ENCODE data around the gene FAM170B.

The FAM170B gene

DNA sequence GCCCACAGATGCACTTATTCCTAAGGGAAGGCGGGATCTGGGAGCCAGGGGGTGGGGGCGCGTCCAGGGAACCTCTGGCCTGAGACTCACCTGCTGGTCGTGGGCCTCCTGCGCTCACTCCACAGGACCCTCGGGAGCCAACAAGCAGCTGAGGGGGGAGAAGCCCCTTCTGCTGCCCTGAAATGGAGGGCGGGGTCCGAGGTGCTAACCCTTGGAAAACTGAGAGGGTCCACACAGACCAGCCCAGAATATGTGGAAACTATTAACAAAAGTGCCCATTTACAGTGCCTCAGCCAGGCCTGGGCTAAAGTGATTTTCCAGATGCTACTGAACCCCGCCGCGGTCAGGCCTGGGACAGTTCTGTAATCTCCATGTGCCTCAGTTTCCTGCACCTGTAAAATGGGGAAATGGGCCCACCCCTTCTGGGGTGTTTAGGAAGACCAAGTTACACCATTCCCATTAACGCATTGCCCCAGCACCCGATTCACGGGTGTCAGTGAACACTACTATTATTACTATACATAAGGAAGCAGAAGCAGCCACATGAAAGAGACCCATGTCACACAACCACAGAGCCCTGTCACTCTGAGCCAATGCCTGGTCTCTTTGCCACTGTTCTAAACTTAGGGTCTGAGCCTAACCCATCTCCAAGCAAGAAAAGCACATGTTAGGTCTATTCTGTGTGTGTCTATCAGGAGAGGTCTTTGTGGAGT, 17.9 kb downstream of the FAM170B start:
- no peaks in the 10 kb centered on the region for H4K20me1 ChIP-seq (ENCODE audit: insufficient read depth, low read length)
- 0 out of 2 replicates have a peak, but pooled peaks cover 3% of the 10 kb centered on the region for H3K27me3 ChIP-seq (ENCODE audit: insufficient read depth, low read length)
- no peak overlapping the region for H3K9ac ChIP-seq (ENCODE audit: low read length)
- TF ChIP-seq CTCF (IDR thresholded peaks at IDR 0.05; ENCODE audit: low read length): no peak
- TF ChIP-seq EZH2 (IDR thresholded peaks at IDR 0.05; ENCODE audit: borderline replicate concordance, low read length): no peak
- H3K9me3 ChIP-seq (ENCODE audit: low read length): no peaks in the 10 kb centered on the region
- no peak overlapping the region for H3K4me2 ChIP-seq (ENCODE audit: low read length)
- H3K79me2 ChIP-seq (ENCODE audit: insufficient read depth, low read length): no peaks in the 10 kb centered on the region
- H2AFZ ChIP-seq (ENCODE audit: low read length): no peak overlapping the region
- no peak overlapping the region for H3K4me3 ChIP-seq (ENCODE audit: low read depth, low read length, poor library complexity, severe bottlenecking)
- no peaks in the 10 kb centered on the region for H3K4me1 ChIP-seq (ENCODE audit: insufficient read depth, low read length, severe bottlenecking)
- H3K27ac ChIP-seq (ENCODE audit: low read depth, low read length, poor library complexity, severe bottlenecking): no peak overlapping the region
- no peaks in the 10 kb centered on the region for H3F3A ChIP-seq (ENCODE audit: insufficient read depth, low read length)
- no peaks in the 10 kb centered on the region for H3K36me3 ChIP-seq (ENCODE audit: insufficient read depth, low read length)
- no peaks in the 10 kb centered on the region for H3K9me2 ChIP-seq (ENCODE audit: low read depth, low read length)

DNA sequence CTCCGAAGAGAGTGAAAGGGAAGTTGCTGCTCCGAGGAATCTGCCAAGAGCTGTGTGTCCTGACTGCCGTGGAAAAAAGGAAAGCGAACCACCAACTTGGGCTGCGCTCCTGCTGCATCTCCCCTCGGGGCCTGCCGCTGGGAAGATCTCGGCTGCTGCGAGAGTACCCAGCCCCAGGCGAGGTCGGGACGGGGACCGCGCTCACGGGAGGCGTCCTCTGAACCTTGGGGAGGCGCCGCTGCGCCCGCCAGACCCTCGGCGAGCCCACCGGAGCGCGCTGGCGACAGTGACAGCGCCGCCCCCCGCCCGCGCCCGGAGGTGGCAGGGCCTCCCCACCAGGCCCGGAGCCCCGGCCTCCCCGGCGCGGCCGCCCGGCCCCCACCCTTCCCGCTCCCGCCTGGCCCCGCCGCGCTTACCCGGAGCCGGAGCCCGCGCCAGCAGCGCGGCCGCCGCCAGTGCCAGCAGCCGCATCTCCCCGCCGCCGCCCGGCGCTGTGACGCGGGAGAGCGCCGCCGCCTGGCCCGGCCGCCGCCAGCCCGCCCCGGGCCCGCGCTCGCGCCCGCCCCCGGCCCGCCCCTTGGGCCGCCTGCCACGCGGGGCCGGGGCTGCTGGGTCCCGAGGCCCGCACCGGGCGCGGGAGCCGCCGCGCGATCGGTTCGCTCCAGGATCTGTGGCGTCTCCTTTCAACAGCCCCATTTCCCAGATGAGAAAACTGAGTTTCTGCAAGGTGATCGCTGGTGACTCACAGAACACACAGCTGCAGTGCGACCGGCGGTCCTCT, 18.6 kb downstream of the FAM170B start, which contains the start of gene VSTM4:
Gene VSTM4, minus strand, starts transcription at position 508 of the 781 bp plus-strand sequence. Its CDS starts 37 bp downstream, at position 471.
- no peak within 1 kb of the TSS for H2AFZ ChIP-seq (ENCODE audit: low read length)
- H3K27me3 ChIP-seq (ENCODE audit: insufficient read depth, low read length): 0 out of 2 replicates have a peak, but pooled peaks cover 3% of the 10 kb centered on the region
- H3K4me2 ChIP-seq (ENCODE audit: low read length): no peak within 1 kb of the TSS

DNA sequence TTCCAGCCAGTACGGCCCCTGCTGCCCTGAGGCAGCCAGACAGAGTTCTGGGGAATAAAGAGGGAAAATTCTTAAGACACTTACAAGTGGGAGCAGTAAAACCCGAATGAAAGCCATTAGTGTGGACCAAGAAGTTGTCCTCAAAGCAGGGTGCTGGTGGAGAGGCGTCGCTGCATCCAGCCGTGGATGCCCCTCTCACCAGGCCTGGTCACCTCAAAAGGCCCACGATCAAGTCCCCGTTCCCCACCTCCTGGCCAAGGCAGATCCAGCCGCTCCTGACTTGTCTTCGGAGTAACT, 19.2 kb downstream of the FAM170B start:
- Histone ChIP-seq H3K79me2 (ENCODE audit: insufficient read depth, low read length) (no peaks in the 10 kb centered on the region), H3K4me1 (ENCODE audit: insufficient read depth, low read length, severe bottlenecking) (no peaks in the 10 kb centered on the region), H4K20me1 (ENCODE audit: insufficient read depth, low read length) (no peaks in the 10 kb centered on the region), H3K9me3 (ENCODE audit: low read length) (no peaks in the 10 kb centered on the region), H3K4me3 (ENCODE audit: low read depth, low read length, poor library complexity, severe bottlenecking) (no peak overlapping the region), H2AFZ (ENCODE audit: low read length) (no peak overlapping the region), H3F3A (ENCODE audit: insufficient read depth, low read length) (no peaks in the 10 kb centered on the region), H3K36me3 (ENCODE audit: insufficient read depth, low read length) (no peaks in the 10 kb centered on the region), H3K27ac (ENCODE audit: low read depth, low read length, poor library complexity, severe bottlenecking) (no peak overlapping the region), H3K9ac (ENCODE audit: low read length) (no peak overlapping the region), H3K9me2 (ENCODE audit: low read depth, low read length) (no peaks in the 10 kb centered on the region), H3K4me2 (ENCODE audit: low read length) (no peak overlapping the region), H3K27me3 (ENCODE audit: insufficient read depth, low read length) (0 out of 2 replicates have a peak, but pooled peaks cover 3% of the 10 kb centered on the region)
- TF ChIP-seq CTCF (IDR thresholded peaks at IDR 0.05; ENCODE audit: low read length) (no peak), EZH2 (IDR thresholded peaks at IDR 0.05; ENCODE audit: borderline replicate concordance, low read length) (no peak)

More for the DNA sequence above, 18.6 kb downstream of the FAM170B start, which contains the start of gene VSTM4:
- no peak within 1 kb of the TSS for H3K27ac ChIP-seq (ENCODE audit: low read depth, low read length, poor library complexity, severe bottlenecking)
- no peaks in the 10 kb centered on the region for H4K20me1 ChIP-seq (ENCODE audit: insufficient read depth, low read length)
- TF ChIP-seq CTCF (IDR thresholded peaks at IDR 0.05; ENCODE audit: low read length) (no peak), EZH2 (IDR thresholded peaks at IDR 0.05; ENCODE audit: borderline replicate concordance, low read length) (no peak)
- no peaks in the 10 kb centered on the region for H3K79me2 ChIP-seq (ENCODE audit: insufficient read depth, low read length)
- no peaks in the 10 kb centered on the region for H3K4me1 ChIP-seq (ENCODE audit: insufficient read depth, low read length, severe bottlenecking)
- no peaks in the 10 kb centered on the region for H3K9me2 ChIP-seq (ENCODE audit: low read depth, low read length)
- H3K9ac ChIP-seq (ENCODE audit: low read length): no peak within 1 kb of the TSS
- no peak within 1 kb of the TSS for H3K4me3 ChIP-seq (ENCODE audit: low read depth, low read length, poor library complexity, severe bottlenecking)
- no peaks in the 10 kb centered on the region for H3K36me3 ChIP-seq (ENCODE audit: insufficient read depth, low read length)
- H3F3A ChIP-seq (ENCODE audit: insufficient read depth, low read length): no peaks in the 10 kb centered on the region
- no peaks in the 10 kb centered on the region for H3K9me3 ChIP-seq (ENCODE audit: low read length)

All from OCI-LY1 (cell line).